Stimulated activated CD8-positive, alpha-beta memory T cell treated with anti-CD3 and anti-CD28 coated beads, Interleukin-15, amount 100 ng/mL, for 1 hour (primary cell): ENCODE data around the gene APP.
"Not testable (repeated sequence)": the region's sequence is repeated elsewhere in the genome, so short reads cannot be mapped to it uniquely, and the experiment has no call there.

Experiments used
- DNase-seq: peaks from one replicate; pipeline ENCODE4 v3.0.0-alpha.2; 2020; ENCODE audit warnings: low read depth

The APP gene

DNA sequence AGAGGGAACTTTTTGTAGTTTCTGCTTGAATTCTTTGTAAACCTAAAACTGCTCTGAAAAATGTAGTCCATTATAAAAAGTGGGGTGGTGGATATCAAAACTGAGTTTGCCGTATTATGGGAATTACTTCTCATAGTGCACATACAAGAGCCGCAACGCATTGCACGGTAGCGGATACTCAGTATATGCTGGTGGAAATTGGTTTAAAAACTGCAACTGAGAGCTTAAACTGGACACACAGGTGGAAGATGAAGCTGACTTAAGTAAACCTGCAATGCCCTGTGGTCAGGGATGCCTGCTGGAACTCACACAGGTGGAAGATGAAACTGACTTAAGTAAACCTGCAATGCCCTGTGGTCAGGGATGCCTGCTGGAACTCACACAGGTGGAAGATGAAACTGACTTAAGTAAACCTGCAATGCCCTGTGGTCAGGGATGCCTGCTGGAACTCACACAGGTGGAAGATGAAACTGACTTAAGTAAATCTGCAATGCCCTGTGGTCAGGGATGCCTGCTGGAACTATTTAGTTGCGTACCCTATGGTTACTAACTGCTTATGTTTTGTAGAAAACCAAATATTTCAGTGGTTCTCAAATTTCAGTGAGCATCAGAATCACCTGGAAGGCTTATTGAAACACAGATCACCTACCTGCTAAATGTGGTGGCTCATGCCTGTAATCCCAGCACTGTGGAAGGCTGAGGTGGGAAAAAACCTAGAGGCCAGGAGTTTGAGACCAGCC is 147.8 kb downstream of the APP start:
- not testable (repeated sequence) for DNase-seq

DNA sequence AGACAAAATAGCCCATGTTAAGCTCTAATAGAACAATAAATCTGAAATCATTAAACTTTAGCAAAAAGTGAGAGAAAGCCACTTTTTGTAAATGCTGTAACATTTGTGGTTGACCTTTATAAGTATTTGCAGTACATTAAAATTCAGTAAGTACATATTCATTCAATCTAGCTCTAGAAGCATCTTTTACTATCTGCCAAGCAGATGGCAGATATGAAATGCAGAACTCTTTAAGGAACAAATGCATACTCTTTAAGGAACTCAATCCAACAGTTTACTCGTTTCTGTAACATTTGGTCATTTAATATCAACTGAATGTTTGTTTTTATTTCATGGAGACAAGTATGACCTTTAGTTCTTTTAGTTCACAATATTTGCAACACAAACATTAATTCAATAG is 150.1 kb downstream of the APP start:
- no peak for DNase-seq

DNA sequence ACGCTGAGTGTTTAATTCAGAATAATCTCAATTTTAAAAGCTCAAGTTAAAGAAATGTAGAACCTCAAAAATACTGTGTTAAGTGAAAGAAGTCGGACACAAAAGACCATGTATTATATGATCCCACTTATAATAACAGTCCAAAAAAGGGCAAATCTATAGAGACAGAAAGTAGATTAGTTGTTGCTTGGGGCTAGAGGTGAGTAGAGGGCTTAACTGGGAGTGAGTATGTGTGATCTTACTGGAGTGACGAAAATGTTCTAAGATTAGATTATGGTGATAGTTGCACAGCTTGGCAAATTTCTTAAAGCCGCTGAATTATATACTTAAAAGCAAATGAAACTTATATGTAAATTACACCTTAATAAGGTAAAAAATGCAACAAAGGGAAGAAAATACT is 150.5 kb downstream of the APP start:
- DNase-seq: no peak

DNA sequence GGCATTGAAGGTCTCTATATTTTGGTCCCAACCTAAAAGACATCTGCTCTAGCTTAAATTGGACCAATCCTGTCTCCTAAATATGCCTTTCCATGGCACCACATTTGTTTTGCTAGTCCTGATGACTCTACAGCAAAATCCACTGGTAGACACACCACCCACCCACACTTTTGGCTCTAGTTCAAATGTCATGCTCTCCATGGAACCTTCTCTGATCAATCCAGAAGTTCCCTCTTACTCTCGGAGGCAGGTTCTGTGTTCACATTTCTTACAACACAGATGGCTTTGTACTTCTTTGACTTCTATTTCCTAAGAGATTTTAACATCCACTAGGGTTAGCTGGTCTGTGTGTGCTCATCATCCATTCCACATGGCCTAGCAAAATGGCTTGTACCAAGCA is 151.3 kb downstream of the APP start:
- DNase-seq: no peak

DNA sequence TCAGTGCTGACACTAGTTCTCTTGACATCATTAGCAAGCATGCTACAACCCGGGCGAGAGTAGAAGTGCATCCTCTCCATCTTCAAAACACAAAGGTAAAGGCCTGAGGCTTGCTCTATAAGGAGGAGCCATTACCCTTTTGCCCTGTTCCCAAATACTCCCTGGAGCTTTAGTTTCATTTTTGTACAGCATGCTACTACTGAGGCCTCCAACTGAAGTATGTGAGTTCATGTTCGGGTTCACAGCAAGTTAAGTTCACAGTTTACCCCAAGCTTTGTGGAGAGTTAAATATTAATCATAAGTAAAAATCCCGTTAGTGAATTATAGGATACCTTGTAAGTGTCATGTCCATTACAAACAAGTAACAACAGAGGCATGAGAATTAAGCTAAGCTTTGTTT is 156.6 kb downstream of the APP start:
- DNase-seq: no peak

DNA sequence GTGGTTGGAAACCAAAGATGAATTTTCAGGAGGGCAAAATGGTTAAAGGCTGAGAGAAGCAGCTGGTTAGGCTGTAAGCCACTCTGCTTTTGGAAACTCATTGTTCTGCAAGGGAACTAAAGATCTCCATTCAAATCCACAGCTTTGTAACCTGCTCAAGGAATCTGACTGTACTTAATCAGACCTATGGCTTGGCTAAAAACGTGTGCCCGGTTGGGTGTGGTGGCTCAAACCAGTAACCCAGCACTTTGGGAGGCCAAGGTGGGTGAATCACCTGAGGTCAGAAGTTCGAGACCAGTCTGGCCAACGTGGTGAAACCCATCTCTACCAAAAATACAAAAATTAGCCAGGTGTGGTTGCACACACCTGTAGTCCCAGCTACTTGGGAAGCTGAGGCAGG is 158.1 kb downstream of the APP start:
- not testable (repeated sequence) for DNase-seq

DNA sequence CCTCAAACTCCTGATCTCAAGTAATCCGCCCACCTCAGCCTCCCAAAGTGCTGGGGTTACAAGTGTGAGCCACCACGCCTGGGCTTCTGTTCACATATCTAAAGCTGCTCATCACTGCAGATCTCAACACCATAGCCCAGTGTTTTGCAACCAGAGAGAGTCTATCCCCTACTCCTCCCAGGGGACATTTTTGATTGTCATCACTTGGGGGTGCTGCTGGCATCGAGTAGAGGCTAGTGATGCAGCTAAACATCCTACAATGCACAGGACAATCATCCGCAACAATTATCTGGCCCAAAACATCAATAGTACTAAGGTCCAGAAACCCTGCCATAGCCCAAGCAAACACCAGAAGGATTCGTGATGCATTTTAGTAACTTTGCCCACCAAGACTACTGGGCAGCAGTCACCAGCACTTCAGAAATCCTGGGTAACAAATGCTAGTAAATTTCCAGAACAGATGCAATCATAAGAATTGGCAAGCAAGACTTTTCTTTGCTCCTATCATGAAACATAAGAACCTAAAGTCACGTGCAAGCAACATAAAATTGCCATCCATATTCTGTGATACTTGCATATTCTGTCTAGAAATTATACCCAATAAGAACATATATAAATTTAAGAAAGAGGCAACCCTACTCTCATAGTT is 159.2 kb downstream of the APP start:
- no peak for DNase-seq

DNA sequence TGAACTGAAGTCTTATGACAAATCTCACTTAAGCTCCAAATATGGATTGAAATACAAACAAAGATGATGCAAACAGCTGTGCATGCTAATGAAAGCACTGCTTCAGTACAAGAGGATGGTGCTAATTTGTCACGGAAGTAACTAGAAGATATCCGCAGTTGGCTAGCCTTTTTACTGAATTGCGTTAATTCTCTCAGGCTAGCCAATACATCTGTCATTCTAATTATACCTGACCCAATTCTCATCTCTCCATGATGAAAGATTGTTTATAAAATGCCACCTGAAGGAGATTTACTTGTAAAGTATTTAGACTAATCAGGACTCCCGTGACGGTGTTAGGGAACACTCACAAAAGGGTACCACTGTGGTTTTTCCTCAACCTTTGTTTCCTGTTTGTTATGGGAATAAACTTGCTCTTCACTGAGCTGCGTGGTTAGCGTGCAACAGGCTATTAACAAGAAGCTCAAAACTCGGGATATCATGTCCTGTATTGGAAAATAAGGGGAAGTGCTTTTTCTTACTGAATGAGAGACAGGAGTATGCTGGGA is 162.5 kb downstream of the APP start:
- DNase-seq: no peak

DNA sequence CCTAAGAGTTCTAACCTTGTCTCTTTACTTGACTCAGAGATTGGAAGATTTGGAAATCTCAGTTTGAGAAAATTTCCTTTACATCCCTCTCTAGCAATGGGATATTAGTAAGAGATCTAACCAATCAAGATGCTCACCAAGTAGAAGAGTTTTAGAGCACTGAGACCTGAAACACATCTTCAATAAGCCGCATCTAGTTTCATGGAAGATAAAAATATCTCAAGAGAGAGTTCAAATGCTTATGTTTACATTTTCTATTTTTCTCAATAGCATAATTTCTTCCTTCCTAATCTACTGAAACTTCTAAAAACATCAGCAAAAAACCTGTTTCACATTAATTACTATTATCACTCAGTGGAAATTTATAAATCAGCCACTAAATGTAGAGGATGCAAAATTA is 165.1 kb downstream of the APP start:
- DNase-seq: no peak

DNA sequence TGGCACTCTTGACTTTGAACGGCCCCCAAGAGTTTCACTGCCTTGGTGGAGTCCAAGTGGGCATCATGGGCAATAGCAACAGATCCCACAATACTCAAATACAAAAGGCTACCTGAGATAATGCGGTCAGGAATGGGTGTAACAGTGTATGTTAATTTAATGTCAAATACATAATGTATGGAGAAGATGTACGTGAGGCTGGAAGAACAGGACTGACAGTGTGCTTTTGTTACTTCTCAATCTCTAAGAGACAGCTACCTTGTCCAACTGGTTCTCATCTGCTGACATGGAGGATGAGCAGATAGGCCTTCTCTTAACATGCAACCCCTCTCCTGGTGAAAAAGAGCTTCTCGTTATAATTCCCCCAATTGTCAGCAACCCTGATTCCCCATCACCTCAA is 167.2 kb downstream of the APP start:
- DNase-seq: no peak

DNA sequence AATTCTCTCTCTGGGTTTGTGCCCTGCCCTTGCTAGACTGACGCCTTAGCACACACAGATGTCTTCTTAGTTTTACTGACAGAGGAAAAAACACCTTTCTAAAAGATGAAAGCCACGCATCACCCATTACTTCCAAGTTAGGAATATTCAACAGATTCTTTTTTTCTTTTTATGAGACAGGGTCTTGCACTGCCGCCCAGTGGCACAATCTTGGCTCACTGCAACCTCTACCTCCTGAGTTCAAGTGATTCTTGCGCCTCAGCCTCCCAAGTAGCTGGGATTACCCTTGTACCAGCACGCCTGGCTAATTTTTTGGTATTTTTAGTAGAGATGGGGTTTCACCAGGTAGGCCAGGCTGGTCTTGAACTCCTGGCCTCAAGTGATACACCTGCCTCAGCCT is 169.2 kb downstream of the APP start:
- no peak for DNase-seq

DNA sequence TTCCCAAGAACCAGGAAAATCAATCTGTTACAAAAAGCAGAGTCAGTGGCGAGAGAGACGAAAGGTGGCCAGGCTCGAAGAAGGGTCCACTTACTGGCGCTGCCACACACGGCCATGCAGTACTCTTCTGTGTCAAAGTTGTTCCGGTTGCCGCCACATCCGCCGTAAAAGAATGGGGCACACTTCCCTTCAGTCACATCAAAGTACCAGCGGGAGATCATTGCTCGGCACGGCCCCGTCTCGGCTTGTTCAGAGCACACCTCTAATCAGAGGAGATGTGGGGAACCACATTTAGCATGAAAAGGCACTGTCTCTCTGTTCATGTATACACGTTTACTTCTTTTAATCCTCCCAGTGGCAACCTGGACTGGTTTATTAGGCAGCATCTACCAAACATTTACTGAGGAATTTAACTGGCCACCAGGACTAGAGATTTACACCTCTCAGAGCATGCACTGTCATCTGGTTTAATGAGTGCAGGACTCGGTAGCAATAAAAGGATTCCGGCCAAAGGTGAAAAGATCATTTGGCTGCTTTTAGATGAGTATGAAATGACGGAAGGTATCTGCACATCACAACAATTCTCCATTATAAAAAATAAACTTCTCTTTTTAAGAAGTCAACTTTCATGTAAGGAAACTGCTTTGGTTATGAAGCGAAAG is 170.5 kb downstream of the APP start:
- peak; percentile 1 for DNase-seq

DNA sequence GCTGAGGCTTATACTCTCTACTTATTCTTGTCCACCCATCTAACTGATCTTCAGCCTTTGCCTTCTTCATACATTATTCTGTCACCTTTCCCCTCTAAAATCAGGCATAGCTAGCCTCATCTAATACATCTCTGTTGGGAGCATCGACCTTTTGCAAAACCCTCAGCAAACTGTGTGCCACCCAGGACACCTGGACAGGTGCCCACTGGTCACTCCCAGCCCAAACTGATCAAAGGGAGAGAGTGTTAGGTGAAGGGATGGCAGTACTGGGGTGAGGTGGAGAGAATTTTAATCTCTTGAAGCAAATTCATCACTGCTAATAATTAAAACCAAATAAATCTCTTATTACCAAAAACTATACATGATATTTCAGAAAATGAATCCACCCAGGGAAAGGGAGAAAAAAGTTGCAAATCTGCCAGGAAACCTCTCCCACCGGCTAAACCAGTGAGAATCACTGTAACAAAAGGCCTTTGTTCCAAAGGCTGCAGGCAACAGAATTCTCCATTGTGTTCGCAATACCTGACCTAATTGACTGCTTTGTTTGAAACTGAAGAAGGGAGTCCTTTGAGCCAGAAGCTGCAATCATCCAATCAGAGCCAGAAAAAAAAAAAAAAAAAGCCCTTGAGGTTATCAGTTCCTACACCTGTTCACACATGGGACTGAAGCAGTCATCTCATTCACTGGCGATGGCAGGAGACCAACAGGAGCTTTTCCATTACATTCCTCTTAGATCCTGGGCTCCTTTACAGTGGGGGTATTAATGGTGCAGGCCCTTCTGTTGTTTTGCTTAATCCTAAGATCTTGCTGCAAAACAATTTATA is 172.6 kb downstream of the APP start:
- no peak for DNase-seq

DNA sequence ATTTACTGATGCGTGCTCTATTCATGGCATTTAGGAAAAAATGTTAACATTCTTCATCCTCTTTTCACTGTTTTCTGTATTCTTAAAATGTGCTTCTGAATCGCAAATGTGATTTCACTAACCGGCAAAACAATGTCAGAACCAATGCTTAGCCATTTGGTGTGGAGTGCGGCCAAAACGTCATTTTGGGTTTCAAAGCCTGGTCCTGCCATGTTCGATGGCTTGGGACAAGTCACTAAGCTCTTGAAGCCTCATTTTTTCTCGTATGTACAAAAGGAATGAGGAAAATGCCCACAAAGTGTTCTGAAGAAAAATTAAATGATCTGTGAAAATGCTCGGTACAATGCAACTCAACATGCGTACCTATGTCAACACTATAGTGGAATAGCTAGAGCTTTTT is 175.3 kb downstream of the APP start:
- DNase-seq: no peak

DNA sequence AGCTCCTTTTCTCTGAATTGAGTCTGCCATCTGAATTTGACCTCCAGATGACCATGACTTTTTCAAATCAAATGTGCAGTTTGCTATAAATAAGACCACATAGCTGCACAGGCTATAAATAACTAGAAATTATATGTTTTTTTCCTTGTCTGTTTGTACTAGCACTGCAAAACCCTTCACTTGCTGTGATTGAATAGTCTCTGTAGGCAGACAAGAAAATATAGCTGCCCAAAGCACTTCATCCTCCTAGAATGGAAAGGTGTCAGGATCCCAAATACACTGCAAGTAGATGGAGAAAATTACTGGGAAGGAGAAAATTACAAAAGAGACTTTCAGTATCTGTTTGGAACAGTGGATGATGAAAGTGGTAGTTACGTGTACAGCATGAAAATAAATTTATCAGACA is 175.8 kb downstream of the APP start:
- DNase-seq: no peak

DNA sequence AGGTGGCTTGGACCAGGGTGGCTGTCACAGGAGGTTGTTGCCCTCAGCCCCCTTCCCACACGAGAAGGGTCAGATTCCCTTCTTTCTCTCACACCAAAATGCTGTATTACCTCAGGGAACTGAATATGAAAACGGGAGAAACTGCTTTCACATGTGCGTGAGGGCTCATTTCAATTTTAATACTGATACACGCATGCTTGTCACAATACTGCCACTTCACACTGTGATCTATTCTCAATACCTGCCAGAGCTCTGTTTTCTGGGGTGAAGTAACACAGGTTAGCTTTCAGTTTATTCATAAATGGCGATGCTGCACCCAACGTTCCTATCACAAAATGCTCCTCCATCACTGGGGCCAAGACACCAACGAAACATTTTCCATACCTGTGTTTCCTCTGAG is 181.8 kb downstream of the APP start:
- DNase-seq: no peak

DNA sequence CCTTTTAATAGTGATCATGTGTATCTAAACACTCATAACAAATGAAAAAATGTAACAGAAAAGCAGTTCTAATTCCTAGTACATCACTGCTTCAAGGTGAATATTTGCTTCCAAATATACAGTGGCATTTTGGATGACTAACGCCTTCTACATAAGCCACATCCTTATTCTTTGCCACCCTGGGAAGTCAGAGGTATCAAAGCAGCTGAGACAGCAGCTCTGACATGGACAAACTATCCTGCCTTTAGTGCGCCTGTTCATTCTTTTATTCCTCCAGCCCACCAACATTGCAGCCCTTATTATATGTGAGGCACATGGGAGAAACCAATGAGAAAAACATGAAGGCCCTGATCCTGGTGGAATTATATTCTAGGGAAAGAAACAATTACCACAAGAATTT is 183.0 kb downstream of the APP start:
- DNase-seq: no peak

DNA sequence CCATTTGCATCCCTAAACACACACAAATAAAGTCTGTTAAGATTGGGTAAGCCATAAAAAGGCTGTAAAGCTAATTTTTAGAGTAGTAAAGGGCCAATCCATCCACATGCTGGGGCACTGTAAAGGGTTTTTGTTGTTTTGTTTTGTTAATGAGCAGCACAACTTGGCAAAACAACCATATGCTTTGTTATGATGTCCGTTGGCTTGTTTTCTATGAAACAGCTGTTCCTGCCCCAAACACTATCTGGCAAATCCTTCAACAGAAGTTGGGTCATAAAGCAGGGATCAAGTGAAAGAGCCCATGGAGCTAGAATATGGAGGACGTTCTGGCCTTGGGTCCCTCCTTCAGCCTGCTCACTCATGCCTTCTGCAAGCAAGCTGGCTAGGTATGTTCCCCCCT is 183.6 kb downstream of the APP start:
- DNase-seq: no peak

DNA sequence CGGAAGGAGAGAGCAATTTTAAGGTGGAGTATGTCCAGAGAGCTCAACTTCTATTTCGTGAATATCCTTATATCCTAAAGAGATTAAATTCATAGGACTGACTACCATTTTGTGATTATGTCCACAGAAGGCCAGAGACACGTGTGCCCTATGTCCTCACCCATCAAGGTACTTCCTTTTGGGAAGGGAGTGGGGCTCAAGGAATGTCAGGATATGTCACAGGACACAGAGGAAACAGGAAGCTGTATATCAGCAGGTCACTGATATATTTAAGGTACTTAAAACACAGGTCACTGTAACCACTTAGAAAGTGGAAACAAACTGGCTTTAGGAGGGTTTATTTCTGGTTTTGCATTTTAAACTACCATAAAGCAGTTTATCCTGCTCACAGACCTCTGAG is 184.6 kb downstream of the APP start:
- no peak for DNase-seq

DNA sequence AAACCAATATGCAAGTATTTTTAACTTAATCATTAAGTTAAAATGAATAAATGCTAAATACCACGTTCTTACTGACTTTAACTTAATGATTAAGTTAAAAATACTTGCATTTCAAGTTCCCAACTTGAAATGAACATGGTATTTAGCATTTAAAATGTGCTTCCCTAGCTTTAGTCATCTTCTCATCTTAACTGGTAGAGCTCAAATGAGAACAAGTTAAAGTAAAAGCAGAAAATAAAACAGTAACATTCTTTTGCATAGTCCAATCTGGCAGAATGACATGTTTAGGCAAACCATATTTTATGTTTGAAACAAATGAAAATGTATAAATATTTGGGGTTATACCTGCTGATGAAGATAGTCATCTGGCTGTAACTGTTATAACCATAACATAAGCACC is 186.0 kb downstream of the APP start:
- no peak for DNase-seq

DNA sequence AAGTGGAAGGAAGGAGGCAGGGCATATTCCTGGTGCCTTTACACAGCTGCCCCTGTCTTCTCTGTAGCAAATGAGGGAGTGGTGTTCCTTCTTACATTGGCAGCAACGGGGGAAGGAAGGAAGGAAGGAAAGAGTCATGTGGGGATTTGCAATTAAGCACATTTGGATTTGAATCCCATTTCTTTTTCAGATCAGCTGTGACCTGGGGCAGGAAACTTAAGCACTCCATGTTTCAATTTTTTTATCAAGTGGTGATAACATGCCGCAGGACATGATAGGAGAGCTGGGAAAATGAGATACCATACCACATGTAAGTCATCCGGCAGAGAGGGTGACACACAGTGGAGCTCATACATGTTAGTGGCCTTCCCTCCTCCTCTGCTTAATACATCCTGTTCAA is 186.8 kb downstream of the APP start:
- no peak for DNase-seq

DNA sequence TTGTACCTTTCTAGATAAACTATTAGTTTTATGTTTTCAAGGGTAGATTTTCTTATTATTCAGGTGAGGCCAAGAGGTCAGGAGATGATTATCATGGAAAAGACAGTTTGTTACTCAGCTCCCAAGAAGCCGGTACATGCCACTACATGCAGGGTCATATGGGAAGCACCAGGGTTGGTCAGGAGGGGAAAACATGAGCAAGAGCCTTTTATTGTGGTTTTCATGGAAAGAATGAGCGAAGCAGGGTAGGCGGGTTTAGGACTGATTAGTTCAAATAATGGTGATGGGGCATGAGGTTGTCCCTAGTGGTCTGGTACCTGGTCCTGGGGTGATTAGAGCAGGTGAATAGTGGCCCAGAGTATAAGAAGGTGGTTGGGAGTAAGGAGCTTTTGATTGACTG is 189.9 kb downstream of the APP start:
- DNase-seq: no peak
